Right hindlimb (tissue), 1 donor: Measurements from ENCODE around the gene CD109.

Source experiments
- DNase-seq: peaks from one replicate; pipeline ENCODE4 v3.0.0-alpha.2; 2018

Gene CD109

GRCh38 chr6:73870907-73871306, 174.9 kb downstream of the CD109 start:
- DNase-seq, result no peak

- DNase-seq, result no peak
These were observed 177.1 kb downstream of the CD109 start for GRCh38 chr6:73873081-73873480.
